ELF-1 (cell line): Measurements from ENCODE around the gene THSD4.
"Not testable (repeated sequence)": the region's sequence is repeated elsewhere in the genome, so short reads cannot be mapped to it uniquely, and the experiment has no call there.

ENCODE experiments used
- DNase-seq: peaks from one replicate; pipeline ENCODE4 v3.0.0-alpha.2; 2016; ENCODE audit warnings: low read depth, low spot score

THSD4 gene

DNA sequence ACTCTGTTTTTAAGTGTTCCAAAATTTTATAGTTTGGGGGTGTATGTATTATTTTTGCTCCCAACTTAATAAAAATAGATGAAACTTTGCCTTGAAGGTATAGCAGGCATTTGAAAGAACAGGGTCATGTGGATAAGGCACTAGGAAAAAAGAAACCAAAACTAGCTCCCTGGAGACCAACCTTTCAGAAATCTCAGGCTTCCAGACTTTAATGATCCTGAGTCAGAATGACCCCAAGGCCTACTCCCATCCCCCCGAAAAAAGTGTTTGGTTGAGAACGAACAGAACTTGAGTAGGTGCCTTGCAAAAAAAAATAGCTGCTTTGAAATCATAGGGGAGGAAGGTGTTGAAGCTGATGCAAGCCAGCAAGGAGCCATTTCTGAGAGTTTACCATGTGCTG is 309.5 kb downstream of the THSD4 start:
- no peak for DNase-seq

- no peak for DNase-seq
Measured at GRCh38 chr15:71425388-71425787, 310.1 kb downstream of the THSD4 start.

GRCh38 chr15:71426792-71427191 is 311.5 kb downstream of the THSD4 start:
- DNase-seq = no peak

DNA sequence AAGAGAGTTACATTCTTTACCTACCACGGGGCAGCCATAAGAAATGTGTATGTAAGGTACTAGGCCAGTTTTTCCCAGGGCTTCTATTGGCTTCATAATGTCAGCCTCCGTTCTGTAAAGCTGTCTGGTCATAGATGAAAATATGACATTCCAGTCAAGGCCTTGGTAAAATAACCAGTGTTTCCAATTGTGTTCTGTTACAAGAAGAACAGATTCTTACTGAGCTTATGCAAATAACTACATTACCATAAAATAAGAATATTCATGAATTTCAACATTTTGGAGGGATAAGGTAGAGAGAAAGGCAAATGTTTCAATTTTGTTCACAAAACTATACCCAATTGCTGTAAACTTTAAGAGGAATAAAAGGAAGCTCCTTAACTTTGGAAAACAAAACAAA is 315.5 kb downstream of the THSD4 start:
- DNase-seq = no peak

DNA sequence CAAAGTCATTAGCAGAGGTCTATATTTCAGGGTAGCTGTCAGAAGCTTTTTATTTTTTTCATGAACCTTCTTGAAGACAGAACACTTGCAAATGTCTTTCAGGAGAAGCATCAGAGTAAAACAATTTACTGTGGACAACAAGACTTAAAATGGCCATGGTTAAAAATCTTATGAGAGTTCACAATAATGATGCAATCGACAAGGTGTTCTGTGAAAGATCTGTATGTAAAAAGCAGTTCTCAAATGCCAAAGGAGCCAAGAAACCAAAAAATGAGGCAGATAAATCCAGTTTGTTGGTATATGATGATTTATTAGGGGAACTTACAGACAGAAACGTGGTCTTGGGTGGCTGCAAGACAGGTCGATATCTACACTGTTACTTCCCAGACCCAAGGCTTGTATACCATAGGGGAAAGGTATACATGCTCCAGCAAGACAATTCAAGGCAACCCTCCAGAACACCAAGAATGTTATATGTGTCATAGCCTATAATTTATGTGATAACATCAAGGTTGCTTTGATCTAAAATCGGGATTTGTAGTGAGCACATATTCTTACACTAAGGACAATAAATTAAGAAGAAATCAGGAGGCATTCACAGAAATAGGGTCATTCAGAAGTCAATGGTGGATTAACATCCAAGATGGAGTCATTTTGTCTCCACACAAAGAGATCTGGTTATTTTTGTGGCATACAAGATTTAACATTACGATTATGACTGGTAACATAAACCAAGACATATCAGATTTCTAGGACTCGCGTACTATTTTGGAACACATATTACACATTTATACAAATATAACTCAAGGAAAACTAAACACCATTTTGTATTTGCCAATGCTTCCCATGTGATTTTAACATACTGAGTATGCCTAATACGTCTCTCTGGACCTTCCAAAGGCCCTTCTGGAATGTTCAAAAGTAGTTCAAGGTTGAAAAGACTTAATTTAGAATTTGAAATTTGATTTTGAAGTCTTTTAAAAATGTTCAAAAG is 316.4 kb downstream of the THSD4 start:
- DNase-seq = no peak

DNA sequence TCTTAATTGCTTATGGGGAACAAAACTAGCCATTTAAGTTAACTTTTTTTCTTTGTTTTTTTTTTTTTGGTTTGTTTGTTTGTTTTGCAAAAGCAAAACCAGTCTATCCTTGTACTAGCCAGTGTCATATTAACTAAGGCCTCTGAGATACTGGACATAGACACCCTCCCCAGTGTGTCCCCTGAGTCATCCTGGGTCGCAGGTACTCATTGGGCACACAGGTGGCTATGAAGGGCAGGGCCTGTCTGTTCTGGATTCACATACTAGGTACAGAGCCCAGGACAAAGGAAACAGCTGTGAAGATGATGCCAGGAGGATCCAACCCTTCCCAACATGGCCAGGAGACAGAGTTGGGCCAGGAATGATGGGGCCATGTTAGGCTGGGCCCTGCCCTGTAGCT is 318.1 kb downstream of the THSD4 start:
- no peak for DNase-seq

- no peak for DNase-seq
Measured at GRCh38 chr15:71434774-71435173, 319.5 kb downstream of the THSD4 start.

GRCh38 chr15:71435552-71435951 is 320.3 kb downstream of the THSD4 start:
- no peak for DNase-seq

- DNase-seq = no peak
Measured at GRCh38 chr15:71436854-71437253, 321.6 kb downstream of the THSD4 start.

DNA sequence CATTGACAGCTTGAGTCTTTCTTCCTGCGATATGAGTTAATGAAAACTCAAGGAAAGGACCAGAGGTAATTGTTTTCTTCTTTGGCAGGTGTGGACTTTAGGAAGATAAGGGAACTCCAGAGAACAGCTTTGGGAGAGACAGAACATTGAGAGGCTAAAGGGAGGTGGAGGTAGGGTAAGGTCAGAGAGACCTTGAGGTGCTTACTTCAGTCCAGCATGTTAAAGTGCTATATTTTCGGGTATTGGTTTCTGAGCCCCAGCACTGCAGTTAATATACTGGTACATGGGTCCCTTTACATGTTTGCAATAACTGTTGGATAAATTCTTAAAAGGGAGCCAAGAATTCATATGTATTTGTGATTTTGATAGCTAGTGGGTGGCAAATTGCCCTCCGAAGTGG is 322.1 kb downstream of the THSD4 start:
- DNase-seq = no peak

GRCh38 chr15:71437919-71438318 is 322.6 kb downstream of the THSD4 start:
- no peak for DNase-seq

DNA sequence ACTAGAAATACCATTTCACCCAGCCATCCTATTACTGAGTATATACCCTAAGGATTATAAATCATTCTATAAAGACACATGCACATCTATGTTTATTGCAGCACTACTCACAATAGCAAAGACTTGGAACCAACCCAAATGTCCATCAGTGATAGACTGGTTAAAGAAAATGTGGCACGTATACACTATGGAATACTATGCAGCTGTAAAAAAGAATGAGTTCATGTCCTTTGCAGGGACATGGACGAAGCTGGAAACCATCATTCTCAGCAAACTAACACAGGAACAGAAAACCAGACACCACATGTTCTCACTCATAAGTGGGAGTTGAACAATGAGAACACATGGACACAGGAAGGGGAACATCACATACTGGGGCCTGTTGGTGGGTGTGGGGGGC is 324.2 kb downstream of the THSD4 start:
- DNase-seq = not testable (repeated sequence)

DNA sequence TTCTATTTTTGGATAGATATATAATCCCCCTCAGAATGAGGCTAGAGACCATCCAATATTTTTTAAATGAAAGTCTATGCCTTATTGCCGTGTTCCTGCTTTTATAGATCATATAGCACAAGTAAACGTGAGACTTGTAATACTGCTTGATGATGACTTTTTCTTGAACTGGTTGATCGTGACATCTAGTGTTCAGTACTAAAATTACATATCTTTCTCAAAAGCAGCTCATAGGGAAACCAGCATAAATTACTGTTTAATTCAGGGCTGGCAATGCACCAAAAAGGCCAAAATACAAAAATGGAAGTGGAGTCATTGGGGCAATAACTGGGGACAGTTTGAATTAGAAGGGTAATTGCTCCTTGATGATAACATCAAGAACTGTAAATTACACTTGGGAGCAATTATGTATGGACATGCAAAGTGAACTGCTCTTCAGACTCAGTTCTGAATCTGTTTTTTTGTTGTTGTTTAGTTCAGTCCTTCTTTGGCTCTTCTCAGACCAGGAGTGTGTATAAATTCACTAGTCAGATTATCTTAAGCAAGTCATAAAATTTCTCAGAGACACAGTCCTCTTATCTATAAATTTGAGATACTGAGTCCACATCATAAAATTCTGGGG is 325.3 kb downstream of the THSD4 start:
- no peak for DNase-seq

GRCh38 chr15:71443538-71443937 is 328.3 kb downstream of the THSD4 start:
- peak; percentile 57 for DNase-seq

DNA sequence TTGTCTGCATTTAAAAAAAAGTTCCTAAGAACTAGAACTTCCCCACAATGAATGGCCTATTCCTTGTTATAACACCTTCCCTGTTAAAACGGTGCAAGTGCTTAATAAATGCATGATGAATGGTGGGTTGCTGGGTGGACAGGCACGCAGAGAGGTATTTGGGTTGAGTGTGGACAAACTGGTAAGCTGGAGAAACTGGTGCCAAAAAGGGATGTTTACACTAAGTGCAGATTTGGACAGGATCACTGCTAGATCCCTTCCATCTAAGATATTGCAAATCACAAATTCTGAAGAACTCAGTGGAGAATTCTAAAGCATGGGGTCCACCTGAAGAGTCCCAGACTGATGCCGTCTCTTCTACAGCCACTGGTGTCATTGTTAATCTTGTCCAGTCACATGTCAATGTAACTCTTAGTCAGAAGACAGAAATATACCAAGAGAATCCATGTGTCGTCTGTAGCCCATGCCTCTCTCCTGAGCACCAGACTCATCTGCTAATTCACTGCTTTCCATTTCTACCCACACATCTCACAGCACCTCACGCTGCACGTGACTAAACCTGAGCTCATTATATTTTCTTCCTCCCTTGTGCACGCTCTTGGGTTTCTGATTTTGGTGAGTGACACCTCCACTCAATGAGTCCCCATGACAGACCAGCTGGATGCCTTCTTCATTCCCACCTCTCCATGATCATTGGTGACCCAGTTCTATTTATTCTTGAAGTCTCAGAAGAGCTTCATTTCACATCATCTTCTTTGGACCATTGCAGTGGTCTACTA is 328.9 kb downstream of the THSD4 start:
- DNase-seq = no peak

DNA sequence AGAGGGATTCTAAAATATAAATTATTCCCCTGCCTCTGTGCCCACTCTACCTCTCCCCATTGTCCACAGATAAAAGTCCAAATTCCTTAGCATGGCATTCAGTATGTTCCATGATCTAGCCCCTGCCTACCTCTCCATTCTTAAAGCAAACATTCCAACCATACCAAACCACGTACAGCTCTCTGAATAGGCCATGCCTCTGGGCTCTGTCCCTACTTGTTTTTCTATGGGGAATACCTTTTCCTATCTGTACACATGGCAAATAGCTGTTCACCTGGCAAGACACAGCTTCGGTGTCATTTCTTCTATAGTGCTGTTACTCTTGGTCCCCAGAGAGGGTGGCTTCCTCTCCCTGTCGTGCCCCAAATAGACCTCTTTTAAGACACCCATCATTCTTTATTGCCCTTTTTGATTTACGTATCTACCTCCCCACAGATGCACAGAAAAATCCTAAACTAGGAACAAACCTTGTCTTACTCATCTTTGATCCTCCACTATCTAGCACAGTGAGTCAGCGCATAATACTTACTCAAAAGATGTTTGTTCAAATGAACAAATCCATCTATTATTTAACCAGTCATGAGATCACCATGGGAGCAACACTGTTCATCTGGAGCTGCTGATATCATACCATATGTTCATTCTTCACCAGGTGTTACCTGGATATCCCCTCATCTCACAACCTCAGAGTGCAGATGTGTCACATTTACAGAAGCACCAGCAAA is 329.8 kb downstream of the THSD4 start:
- DNase-seq = peak; percentile 12

GRCh38 chr15:71447328-71448250 is 332.3 kb downstream of the THSD4 start:
- DNase-seq = peak; percentile 59

GRCh38 chr15:71448688-71449114 is 333.4 kb downstream of the THSD4 start:
- peak; percentile 50 for DNase-seq

GRCh38 chr15:71449363-71449762 is 334.1 kb downstream of the THSD4 start:
- no peak for DNase-seq

DNA sequence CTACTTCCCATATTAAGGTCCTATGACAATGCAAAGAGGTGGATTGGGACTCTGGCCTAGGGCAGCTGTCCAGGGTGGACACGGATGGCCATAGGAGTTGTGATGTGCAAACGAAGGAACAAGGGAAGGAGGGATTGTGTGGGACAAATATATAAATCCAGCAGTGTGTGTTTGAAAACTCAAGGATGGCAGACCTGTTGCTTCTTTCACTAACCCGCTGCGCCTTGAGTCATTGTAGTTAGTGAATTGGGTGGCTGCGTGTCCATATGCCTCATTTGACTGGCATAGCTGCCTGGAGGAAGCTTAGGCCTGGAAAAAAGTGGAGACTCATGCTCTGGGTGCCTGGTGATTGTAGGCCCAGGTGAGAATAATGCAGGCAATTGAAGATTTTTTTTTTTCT is 334.7 kb downstream of the THSD4 start:
- no peak for DNase-seq
